C4-2B (cell line): ENCODE results near the gene LRRC3B.

Source experiments
- ZFX ChIP-seq: fragments of 450-650 bp; IDR thresholded peaks from 2 replicates; pipeline ENCODE4 v1.6.1; 2017
- TF ChIP-seq, protein P1 (sequence below): fragments of 450-650 bp; conservative IDR thresholded peaks from 2 replicates; pipeline ENCODE4 v1.5.1; 2017; ENCODE audit warnings: mild to moderate bottlenecking

DNA sequence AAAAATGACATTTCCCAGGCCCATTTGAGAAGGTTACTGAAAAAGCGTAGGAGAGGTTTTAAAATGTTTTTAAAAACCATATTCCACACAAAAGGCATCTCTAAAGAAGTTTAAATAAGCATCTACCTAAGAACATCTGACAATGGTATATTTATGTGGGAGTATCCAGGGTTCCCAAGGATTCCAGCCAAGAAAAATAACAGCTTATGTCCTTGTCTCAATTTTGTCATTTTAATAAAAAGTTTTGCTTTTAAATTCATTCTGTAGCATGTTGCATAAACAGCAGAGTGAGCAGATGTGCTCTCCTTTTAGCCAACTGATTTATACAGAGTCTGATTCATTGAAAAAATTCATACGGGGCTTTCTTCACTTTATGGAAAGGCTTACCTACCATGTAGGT lies 129.9 kb downstream of the LRRC3B start:
- TF ChIP-seq, protein P1, sequence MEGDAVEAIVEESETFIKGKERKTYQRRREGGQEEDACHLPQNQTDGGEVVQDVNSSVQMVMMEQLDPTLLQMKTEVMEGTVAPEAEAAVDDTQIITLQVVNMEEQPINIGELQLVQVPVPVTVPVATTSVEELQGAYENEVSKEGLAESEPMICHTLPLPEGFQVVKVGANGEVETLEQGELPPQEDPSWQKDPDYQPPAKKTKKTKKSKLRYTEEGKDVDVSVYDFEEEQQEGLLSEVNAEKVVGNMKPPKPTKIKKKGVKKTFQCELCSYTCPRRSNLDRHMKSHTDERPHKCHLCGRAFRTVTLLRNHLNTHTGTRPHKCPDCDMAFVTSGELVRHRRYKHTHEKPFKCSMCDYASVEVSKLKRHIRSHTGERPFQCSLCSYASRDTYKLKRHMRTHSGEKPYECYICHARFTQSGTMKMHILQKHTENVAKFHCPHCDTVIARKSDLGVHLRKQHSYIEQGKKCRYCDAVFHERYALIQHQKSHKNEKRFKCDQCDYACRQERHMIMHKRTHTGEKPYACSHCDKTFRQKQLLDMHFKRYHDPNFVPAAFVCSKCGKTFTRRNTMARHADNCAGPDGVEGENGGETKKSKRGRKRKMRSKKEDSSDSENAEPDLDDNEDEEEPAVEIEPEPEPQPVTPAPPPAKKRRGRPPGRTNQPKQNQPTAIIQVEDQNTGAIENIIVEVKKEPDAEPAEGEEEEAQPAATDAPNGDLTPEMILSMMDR, result no peak
- TF ChIP-seq ZFX, result no peak
